GM10248 (cell line): Measurements from ENCODE around the gene ESPN.
A peak's percentile ranks its signal among the peaks of the same experiment; 100 is the strongest.

ENCODE experiments used
- CTCF ChIA-PET: fragments of 300-600 bp; sonication (Branson Sonifier 250); formaldehyde crosslinking; extraction: SDS; loops from one replicate; lab custom pipeline; 2021; ENCODE audit warnings: antibody characterized with exemption; lab: Yijun Ruan, JAX
- POLR2A ChIA-PET: fragments of 350-650 bp; sonication (Branson Sonifier 250); formaldehyde crosslinking; extraction: SDS; loops from one replicate; lab custom pipeline; 2020; ENCODE audit warnings: antibody characterized with exemption; lab: Yijun Ruan, JAX
- DNase-seq: peaks from one replicate; pipeline ENCODE4 v3.0.0; 2012; ENCODE audit errors: extremely low spot score
- CTCF ChIP-seq: IDR thresholded peaks from 2 replicates; pipeline ENCODE4 v1.5.1; 2012; ENCODE audit warnings: mild to moderate bottlenecking, low read depth; ENCODE audit errors: extremely low read depth, missing control alignments, control extremely low read depth

Gene ESPN

GRCh38 chr1:6473974-6474814 is 49.6 kb downstream of the ESPN start:
- TF ChIP-seq CTCF: no peak
- no peak for DNase-seq
- CTCF ChIA-PET: interaction anchor here (0.9 kb wide), 1 partner anchor 228 kb away, joined by 3 read pairs; no protein-coding TSS in a partner anchor
- POLR2A ChIA-PET: no interaction called here

- CTCF ChIA-PET: no interaction called here
- no peak for DNase-seq
- TF ChIP-seq CTCF: no peak
- POLR2A ChIA-PET: no interaction called here
These were observed 50.3 kb downstream of the ESPN start for GRCh38 chr1:6474815-6475282.

- POLR2A ChIA-PET: no interaction called here
- CTCF ChIA-PET: interaction anchor here (0.7 to 1.4 kb wide), 3 partner anchors 13 to 113 kb away, joined by 3 read pairs; no protein-coding TSS in a partner anchor
- peak; percentile 95 for TF ChIP-seq CTCF
These were observed 51.0 kb downstream of the ESPN start for GRCh38 chr1:6475381-6476133.

GRCh38 chr1:6476483-6476882 is 51.9 kb downstream of the ESPN start:
- no peak for TF ChIP-seq CTCF
- CTCF ChIA-PET: interaction anchor here (0.9 to 1.8 kb wide), 6 partner anchors 14 to 179 kb away, joined by 3 to 4 read pairs (median 3); partner anchors contain the start of gene NOL9
- no peak for DNase-seq
- POLR2A ChIA-PET: no interaction called here

More at GRCh38 chr1:6475381-6476133, 51.0 kb downstream of the ESPN start:
- peak; percentile 89 for DNase-seq

GRCh38 chr1:6477039-6477820 is 52.7 kb downstream of the ESPN start:
- no peak for TF ChIP-seq CTCF
- CTCF ChIA-PET: interaction anchor here (0.9 to 2.1 kb wide), 7 partner anchors 13 to 231 kb away, joined by 3 to 6 read pairs (median 4); partner anchors contain the start of gene NOL9
- POLR2A ChIA-PET: no interaction called here
- DNase-seq: no peak
